ENCODE results near the gene NELFE. TPM values are rescaled to one million over a fixed set of nuclear protein-coding genes. Genes with fewer than 3 reads are reported as not detected.
A peak's percentile ranks its signal among the peaks of the same experiment; 100 is the strongest.

Gene NELFE
- total and polyA plus RNA-seq, 2 of the 13 experiments (the other 11 are each of a cell fraction or from before 2014, with no cell fraction given), result 51.3 to 69.8 TPM

GRCh38 chr6:31952890-31953289 is 5.9 kb downstream of the NELFE start:
- in situ Hi-C loops (cut with HindIII; ENCODE audit: extremely low pct_ligation_motif_present, low pct_unique_long_range_greater_than_20kb), result no loop called here
- CTCF ChIA-PET (ENCODE audit: low intra/inter-chr PET ratio, low total read pairs), result interaction anchor here (1.0 to 1.5 kb wide), 6 partner anchors 13 to 272 kb away, joined by 3 to 6 read pairs (median 4); partner anchors contain the start of genes LY6G5C and ZBTB12
- TF ChIP-seq NFATC3 (CRISPR knock-in tag; IDR thresholded peaks at IDR 0.05) (no peak), BRD4 (CRISPR knock-in tag; IDR thresholded peaks at IDR 0.05) (no peak), POLR2AphosphoS5 (IDR thresholded peaks at IDR 0.05; ENCODE audit: low read depth, low read length) (peak; percentile 16; the same call in 1 of the 2 replicates), ETV5 (CRISPR knock-in tag; IDR thresholded peaks at IDR 0.05; ENCODE audit: borderline replicate concordance) (no peak), ZHX2 (IDR thresholded peaks at IDR 0.05; ENCODE audit: low read depth) (no peak), ZHX2 (CRISPR knock-in tag; IDR thresholded peaks at IDR 0.05; ENCODE audit: borderline replicate concordance) (no peak)
- TF ChIP-seq, protein P1, sequence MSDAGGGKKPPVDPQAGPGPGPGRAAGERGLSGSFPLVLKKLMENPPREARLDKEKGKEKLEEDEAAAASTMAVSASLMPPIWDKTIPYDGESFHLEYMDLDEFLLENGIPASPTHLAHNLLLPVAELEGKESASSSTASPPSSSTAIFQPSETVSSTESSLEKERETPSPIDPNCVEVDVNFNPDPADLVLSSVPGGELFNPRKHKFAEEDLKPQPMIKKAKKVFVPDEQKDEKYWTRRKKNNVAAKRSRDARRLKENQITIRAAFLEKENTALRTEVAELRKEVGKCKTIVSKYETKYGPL (CRISPR knock-in tag; IDR thresholded peaks at IDR 0.05), result no peak
- TF ChIP-seq, protein P2, sequence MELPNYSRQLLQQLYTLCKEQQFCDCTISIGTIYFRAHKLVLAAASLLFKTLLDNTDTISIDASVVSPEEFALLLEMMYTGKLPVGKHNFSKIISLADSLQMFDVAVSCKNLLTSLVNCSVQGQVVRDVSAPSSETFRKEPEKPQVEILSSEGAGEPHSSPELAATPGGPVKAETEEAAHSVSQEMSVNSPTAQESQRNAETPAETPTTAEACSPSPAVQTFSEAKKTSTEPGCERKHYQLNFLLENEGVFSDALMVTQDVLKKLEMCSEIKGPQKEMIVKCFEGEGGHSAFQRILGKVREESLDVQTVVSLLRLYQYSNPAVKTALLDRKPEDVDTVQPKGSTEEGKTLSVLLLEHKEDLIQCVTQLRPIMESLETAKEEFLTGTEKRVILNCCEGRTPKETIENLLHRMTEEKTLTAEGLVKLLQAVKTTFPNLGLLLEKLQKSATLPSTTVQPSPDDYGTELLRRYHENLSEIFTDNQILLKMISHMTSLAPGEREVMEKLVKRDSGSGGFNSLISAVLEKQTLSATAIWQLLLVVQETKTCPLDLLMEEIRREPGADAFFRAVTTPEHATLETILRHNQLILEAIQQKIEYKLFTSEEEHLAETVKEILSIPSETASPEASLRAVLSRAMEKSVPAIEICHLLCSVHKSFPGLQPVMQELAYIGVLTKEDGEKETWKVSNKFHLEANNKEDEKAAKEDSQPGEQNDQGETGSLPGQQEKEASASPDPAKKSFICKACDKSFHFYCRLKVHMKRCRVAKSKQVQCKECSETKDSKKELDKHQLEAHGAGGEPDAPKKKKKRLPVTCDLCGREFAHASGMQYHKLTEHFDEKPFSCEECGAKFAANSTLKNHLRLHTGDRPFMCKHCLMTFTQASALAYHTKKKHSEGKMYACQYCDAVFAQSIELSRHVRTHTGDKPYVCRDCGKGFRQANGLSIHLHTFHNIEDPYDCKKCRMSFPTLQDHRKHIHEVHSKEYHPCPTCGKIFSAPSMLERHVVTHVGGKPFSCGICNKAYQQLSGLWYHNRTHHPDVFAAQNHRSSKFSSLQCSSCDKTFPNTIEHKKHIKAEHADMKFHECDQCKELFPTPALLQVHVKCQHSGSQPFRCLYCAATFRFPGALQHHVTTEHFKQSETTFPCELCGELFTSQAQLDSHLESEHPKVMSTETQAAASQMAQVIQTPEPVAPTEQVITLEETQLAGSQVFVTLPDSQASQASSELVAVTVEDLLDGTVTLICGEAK (IDR thresholded peaks at IDR 0.05), result 0 out of 2 replicates have a peak, but pooled peaks have one; percentile 5
- TF ChIP-seq, protein P2 (CRISPR knock-in tag; IDR thresholded peaks at IDR 0.05), result no peak

More at GRCh38 chr6:31952890-31953289, 5.9 kb downstream of the NELFE start:
- Histone ChIP-seq H3K27ac (ENCODE audit: extremely low read length, insufficient read depth, low read length) (peak overlapping the region; percentile 16), H3K4me1 (ENCODE audit: insufficient read depth, low read length) (peaks cover 38% of the 10 kb centered on the region), H3K36me3 (replicated peaks in 1 of 2; ENCODE audit: control insufficient read depth in 1 of 2, insufficient read depth in 2 of 2, low read length in 2 of 2) (peaks cover 42 to 88% of the 10 kb centered on the region in 2 experiments), H3K4me3 (replicated peaks in 1 of 3; ENCODE audit: insufficient read depth in 1 of 3, low read depth in 2 of 3, low read length in 3 of 3) (no peak overlapping the region), H4K20me1 (ENCODE audit: insufficient read depth, low read length) (no peaks in the 10 kb centered on the region), H3K27me3 (ENCODE audit: control insufficient read depth in 1 of 2, insufficient read depth in 2 of 2, low read length in 2 of 2) (no peaks in the 10 kb centered on the region; a peak in 1 of 5 replicates), H3K9me3 (ENCODE audit: low read length) (no peaks in the 10 kb centered on the region), H3K4me2 (ENCODE audit: low read depth, low read length) (no peak overlapping the region), H3K9ac (ENCODE audit: insufficient read depth, low read depth, low read length) (no peak overlapping the region), H3K79me2 (ENCODE audit: insufficient read depth, low read length) (peaks cover 13% of the 10 kb centered on the region), H2AFZ (ENCODE audit: low read length) (no peak overlapping the region)
- DNase-seq (ENCODE audit: low spot score), result no peak
- intact Hi-C loops (cut with micrococcal nuclease; ENCODE audit: unreplicated experiment), result loop anchor here (1.0 to 10.0 kb wide), 4 partner anchors 30 to 118 kb away; partner anchors contain the start of gene ZBTB12
- no peak for FAIRE-seq
- 87% methylated on average over 5 of the region's 5 CpGs for WGBS (ENCODE audit: low lambda C conversion rate)
- ATAC-seq, result peak; percentile 6
- no TSS peak for BruUV-seq (replicated peaks)
- POLR2A ChIA-PET, result interaction anchor here (0.6 to 6.3 kb wide), 24 partner anchors 11 to 298 kb away, joined by 3 to 69 read pairs (median 6); partner anchors contain the start of genes APOM, C2, DXO and EHMT2
